Measurements from ENCODE around the gene PIP5K1C.

DNA sequence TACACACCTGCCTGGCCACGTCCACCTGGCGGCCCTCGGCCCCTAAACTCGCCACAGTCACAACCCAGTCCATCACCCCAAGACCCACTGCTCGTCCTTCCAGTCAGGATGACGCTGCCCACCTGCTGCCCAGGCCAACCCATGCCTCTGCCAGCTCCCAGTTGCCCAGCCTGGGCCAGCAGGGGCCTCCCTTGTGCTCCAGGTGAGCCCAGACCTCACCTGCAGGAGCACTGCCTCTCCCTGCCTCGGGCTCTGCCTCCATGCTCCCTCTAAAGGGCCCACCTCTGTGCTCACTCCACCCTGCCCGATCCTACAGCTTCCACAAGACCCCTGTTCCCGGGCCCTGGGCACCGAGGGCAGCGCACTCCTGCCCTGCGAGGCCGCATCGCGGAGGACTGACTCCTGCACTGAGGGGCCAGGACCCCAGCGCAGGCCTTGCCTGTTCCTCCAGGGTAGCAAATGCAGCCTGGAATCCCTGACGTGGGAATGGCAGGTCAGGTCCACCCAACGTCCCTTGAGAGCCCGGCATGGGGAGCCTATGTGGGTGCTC, 65.7 kb downstream of the PIP5K1C start:
- TF ChIP-seq EZH2 (IDR thresholded peaks at IDR 0.05) = no peak
- TF ChIP-seq, protein P1, sequence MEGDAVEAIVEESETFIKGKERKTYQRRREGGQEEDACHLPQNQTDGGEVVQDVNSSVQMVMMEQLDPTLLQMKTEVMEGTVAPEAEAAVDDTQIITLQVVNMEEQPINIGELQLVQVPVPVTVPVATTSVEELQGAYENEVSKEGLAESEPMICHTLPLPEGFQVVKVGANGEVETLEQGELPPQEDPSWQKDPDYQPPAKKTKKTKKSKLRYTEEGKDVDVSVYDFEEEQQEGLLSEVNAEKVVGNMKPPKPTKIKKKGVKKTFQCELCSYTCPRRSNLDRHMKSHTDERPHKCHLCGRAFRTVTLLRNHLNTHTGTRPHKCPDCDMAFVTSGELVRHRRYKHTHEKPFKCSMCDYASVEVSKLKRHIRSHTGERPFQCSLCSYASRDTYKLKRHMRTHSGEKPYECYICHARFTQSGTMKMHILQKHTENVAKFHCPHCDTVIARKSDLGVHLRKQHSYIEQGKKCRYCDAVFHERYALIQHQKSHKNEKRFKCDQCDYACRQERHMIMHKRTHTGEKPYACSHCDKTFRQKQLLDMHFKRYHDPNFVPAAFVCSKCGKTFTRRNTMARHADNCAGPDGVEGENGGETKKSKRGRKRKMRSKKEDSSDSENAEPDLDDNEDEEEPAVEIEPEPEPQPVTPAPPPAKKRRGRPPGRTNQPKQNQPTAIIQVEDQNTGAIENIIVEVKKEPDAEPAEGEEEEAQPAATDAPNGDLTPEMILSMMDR (IDR thresholded peaks at IDR 0.05) = no peak
- TF ChIP-seq EZH2phosphoT487 (IDR thresholded peaks at IDR 0.05) = no peak
